Esophagus muscularis mucosa (tissue), 4 donors: ENCODE data around the gene FOXF2. TPM values are rescaled to one million over a fixed set of nuclear protein-coding genes. Genes with fewer than 3 reads are reported as not detected.
A peak's percentile ranks its signal among the peaks of the same experiment; 100 is the strongest.

Experiments used
- DNase-seq: peaks from one replicate; pipeline ENCODE4 v3.0.0-alpha.2; 2017; ENCODE audit errors: extremely low spot score
- H3K27ac ChIP-seq, 4 donors: fragments of 200-600 bp; sonication (generic); replicated peaks in 1 of 4; 1 replicate in 3 of 4; 2 replicates in 1 of 4; pipeline ENCODE4 v1.5.1; 2016 to 2019; ENCODE audit warnings: mild to moderate bottlenecking in 1 of 4
- H3K27me3 ChIP-seq, 4 donors: fragments of 200-600 bp; sonication (generic); one replicate each; pipeline versions ENCODE4 v1.5.1 to v1.6.0; 2016 to 2019
- H3K36me3 ChIP-seq, 4 donors: fragments of 200-600 bp; sonication (generic); one replicate each; pipeline ENCODE4 v1.5.1; 2016 to 2019
- H3K4me1 ChIP-seq, 4 donors: fragments of 200-600 bp; sonication (generic); one replicate each; pipeline ENCODE4 v1.5.1; 2016 to 2019
- H3K4me3 ChIP-seq, 4 donors: fragments of 200-600 bp; sonication (generic); 1 replicate in 2 of 4; 2 replicates in 2 of 4; pipeline ENCODE4 v1.5.1; 2016 to 2019; ENCODE audit warnings: mild to moderate bottlenecking in 4 of 4, moderate library complexity in 1 of 4
- H3K9me3 ChIP-seq, 4 donors: fragments of 200-600 bp; sonication (generic); 1 replicate in 3 of 4; 2 replicates in 1 of 4; pipeline ENCODE4 v1.5.1; 2016 to 2019
- CTCF ChIP-seq, 3 experiments: fragments of 200-600 bp in 2 of 3; fragments of 450-650 bp in 1 of 3; sonication (generic) in 2 of 3; IDR thresholded peaks; one replicate each; pipeline ENCODE4 v1.5.1; 2017 to 2019; ENCODE audit warnings: antibody characterized with exemption in 3 of 3, mild to moderate bottlenecking in 2 of 3, moderate library complexity in 1 of 3
- EP300 ChIP-seq: sonication (generic); formaldehyde crosslinking; IDR thresholded peaks from one replicate; pipeline ENCODE4 v1.6.1; 2017; ENCODE audit warnings: antibody characterized with exemption
- POLR2A ChIP-seq: fragments of 450-650 bp; IDR thresholded peaks from one replicate; pipeline ENCODE4 v1.6.1; 2017; ENCODE audit warnings: antibody characterized with exemption, moderate library complexity, mild to moderate bottlenecking, low read depth
- POLR2AphosphoS5 ChIP-seq, 2 donors: sonication (generic); formaldehyde crosslinking; IDR thresholded peaks; one replicate each; pipeline ENCODE4 v1.6.1; 2017; ENCODE audit warnings: antibody characterized with exemption in 2 of 2
- WGBS: methylation state at CpG from one replicate; pipeline ENCODE4 v1.1.5; 2018; 5-methylcytosine and 5-hydroxymethylcytosine counted together
- intact Hi-C: fragments of 100-400 bp; cut with DNase I; formaldehyde crosslinking; loops from one replicate; pipeline ENCODE4 v1.15.1; 2023
- total RNA-seq, 4 donors: library from RNA; depleted of rRNA; stranded (reverse); fragments of >200 nt; gene quantifications; one replicate each; pipeline versions ENCODE4 v1.1.0 to v1.2.1, GENCODE V29; 2016

The FOXF2 gene
- total RNA-seq, 4 donors from 2014 or later, result 66.6 to 170 (median 120) TPM

GRCh38 chr6:1399085-1399780, 9.9 kb downstream of the FOXF2 start:
- 52% methylated on average over 3 of the region's 3 CpGs for WGBS
- H3K27ac ChIP-seq, result peak overlapping the region in 1 of 4 donors; percentile 38

GRCh38 chr6:1400126-1400850, 10.9 kb downstream of the FOXF2 start:
- no peaks in the 10 kb centered on the region for H3K9me3 ChIP-seq
- intact Hi-C loops, result no loop called here
- H3K4me1 ChIP-seq, result peaks cover 0 to 45% (median 42%) of the 10 kb centered on the region in 4 donors
- H3K4me3 ChIP-seq, result no peak overlapping the region
- no peak overlapping the region for H3K27ac ChIP-seq
- peaks cover 0 to 7% (median 0%) of the 10 kb centered on the region in 4 donors for H3K27me3 ChIP-seq
- no peaks in the 10 kb centered on the region for H3K36me3 ChIP-seq
- 83% methylated on average over 29 of the region's 30 CpGs for WGBS
- DNase-seq, result no peak
- TF ChIP-seq EP300 (no peak), CTCF (IDR thresholded peaks at IDR 0.05) (no peak), POLR2AphosphoS5 (IDR thresholded peaks at IDR 0.05) (no peak)

More at GRCh38 chr6:1399085-1399780, 9.9 kb downstream of the FOXF2 start:
- H3K9me3 ChIP-seq, result no peaks in the 10 kb centered on the region
- TF ChIP-seq EP300 (no peak), CTCF (IDR thresholded peaks at IDR 0.05) (no peak), POLR2AphosphoS5 (IDR thresholded peaks at IDR 0.05) (no peak), POLR2A (no peak)
- no peaks in the 10 kb centered on the region for H3K36me3 ChIP-seq
- DNase-seq, result no peak
- H3K4me3 ChIP-seq, result no peak overlapping the region
- H3K27me3 ChIP-seq, result peaks cover 0 to 14% (median 0%) of the 10 kb centered on the region in 4 donors
- H3K4me1 ChIP-seq, result peaks cover 0 to 54% (median 51%) of the 10 kb centered on the region in 4 donors
- intact Hi-C loops, result loop anchor here (5.0 kb wide), 1 partner anchor 802 kb away; no protein-coding TSS in a partner anchor

GRCh38 chr6:1402369-1402768, 13.0 kb downstream of the FOXF2 start:
- no peak overlapping the region for H3K4me3 ChIP-seq
- DNase-seq, result no peak
- WGBS, result 80% methylated on average over 16 of the region's 16 CpGs
- TF ChIP-seq EP300 (no peak), POLR2AphosphoS5 (IDR thresholded peaks at IDR 0.05) (no peak)
- peaks cover 0 to 40% (median 34%) of the 10 kb centered on the region in 4 donors for H3K4me1 ChIP-seq
- H3K27me3 ChIP-seq, result no peaks in the 10 kb centered on the region
- H3K9me3 ChIP-seq, result no peaks in the 10 kb centered on the region
- intact Hi-C loops, result no loop called here
- no peaks in the 10 kb centered on the region for H3K36me3 ChIP-seq
- no peak overlapping the region for H3K27ac ChIP-seq

- Histone ChIP-seq H3K36me3 (no peaks in the 10 kb centered on the region), H3K27ac (no peak overlapping the region), H3K9me3 (no peaks in the 10 kb centered on the region), H3K4me3 (no peak overlapping the region), H3K27me3 (no peaks in the 10 kb centered on the region), H3K4me1 (peaks cover 0 to 40% (median 34%) of the 10 kb centered on the region in 4 donors)
- TF ChIP-seq CTCF (IDR thresholded peaks at IDR 0.05) (no peak), EP300 (no peak), POLR2AphosphoS5 (IDR thresholded peaks at IDR 0.05) (no peak), POLR2A (no peak)
- DNase-seq, result no peak
- intact Hi-C loops, result no loop called here
- WGBS, result 80% methylated on average over 2 of the region's 2 CpGs
Measured at GRCh38 chr6:1402868-1403267, 13.5 kb downstream of the FOXF2 start.
